Right lobe of liver (tissue), 6 donors: ENCODE measurements around the gene ALS2CL. TPM values are rescaled to one million over a fixed set of nuclear protein-coding genes. Genes with fewer than 3 reads are reported as not detected.

Experiments
- ATAC-seq, 4 donors: fragments of 200-7000 bp; cut with Tn5 transposase; one replicate each; pipeline ENCODE4 v1.9.1; 2020; ENCODE audit warnings: mild to moderate bottlenecking in 4 of 4, moderate library complexity in 4 of 4
- DNase-seq, 3 donors: peaks; one replicate each; pipeline ENCODE4 v3.0.0-alpha.2; 2020
- H3K27ac ChIP-seq, 3 donors: fragments of 200-600 bp; one replicate each; pipeline ENCODE4 v1.8.0; 2022
- H3K27me3 ChIP-seq, 2 donors: fragments of 200-600 bp; one replicate each; pipeline ENCODE4 v1.8.0; 2022
- H3K36me3 ChIP-seq, 4 donors: fragments of 200-600 bp; sonication (generic) in 1 of 4; one replicate each; pipeline versions ENCODE4 v1.5.1 to v1.8.0; 2017 to 2022; ENCODE audit warnings: control low read depth in 1 of 4
- H3K4me1 ChIP-seq, 4 donors: fragments of 200-600 bp; sonication (generic) in 1 of 4; one replicate each; pipeline versions ENCODE4 v1.5.1 to v1.8.0; 2017 to 2022; ENCODE audit warnings: control low read depth in 1 of 4
- H3K4me3 ChIP-seq, 3 donors: fragments of 200-600 bp; one replicate each; pipeline ENCODE4 v1.8.0; 2022
- H3K9me3 ChIP-seq, 4 donors: fragments of 200-600 bp; sonication (generic) in 1 of 4; one replicate each; pipeline versions ENCODE4 v1.5.1 to v1.8.0; 2017 to 2022; ENCODE audit warnings: control low read depth in 1 of 4
- POLR2A ChIP-seq: fragments of 450-650 bp; IDR thresholded peaks from one replicate; pipeline ENCODE4 v1.6.1; 2017; ENCODE audit warnings: antibody characterized with exemption, mild to moderate bottlenecking
- WGBS: methylation state at CpG from one replicate; pipeline ENCODE4 v1.1.6; 2018; ENCODE audit warnings: low coverage, low lambda C conversion rate; ENCODE audit not compliant: insufficient coverage; ENCODE audit errors: missing lambda C conversion rate; 5-methylcytosine and 5-hydroxymethylcytosine counted together
- intact Hi-C, 2 donors: fragments of 100-400 bp; cut with DNase I; formaldehyde crosslinking; loops; one replicate each; pipeline versions ENCODE4 v1.11.2 to v1.14.1; 2022
- total RNA-seq, 6 experiments: library from RNA; depleted of rRNA in 2 of 6; stranded (reverse); fragments of >200 nt in 2 of 6; fragmentation: NEBNext Ultra II Directional in 3 of 6; extraction: Animal tissue kit (Norgen Biotek cat#: 25700) in 3 of 6; gene quantifications; one replicate each; pipeline versions ENCODE4 v1.1.0 to v1.2.4, GENCODE V29; 2016 to 2023
- TF ChIP-seq, protein P1 (sequence below), 4 donors: fragments of 200-600 bp in 3 of 4; fragments of 450-650 bp in 1 of 4; IDR thresholded peaks; one replicate each; pipeline versions ENCODE4 v1.5.1 to v1.8.0; 2016 to 2022; ENCODE audit warnings: antibody characterized with exemption in 4 of 4, mild to moderate bottlenecking in 2 of 4
- donor health status: DM: no; HTN: yes; CAD: no.
- donor health status: DM: no; HTN: no; CAD: no.
- donor health status: DM: no; HTN: no; CAD: no.
- donor health status: DM: no; HTN: yes; CAD: no.
- donor health status: DM: no; HTN: yes; CAD: no.

Gene ALS2CL
- total RNA-seq, 6 experiments from 2014 or later, result 12.3 to 19.1 (median 15.9) TPM

DNA sequence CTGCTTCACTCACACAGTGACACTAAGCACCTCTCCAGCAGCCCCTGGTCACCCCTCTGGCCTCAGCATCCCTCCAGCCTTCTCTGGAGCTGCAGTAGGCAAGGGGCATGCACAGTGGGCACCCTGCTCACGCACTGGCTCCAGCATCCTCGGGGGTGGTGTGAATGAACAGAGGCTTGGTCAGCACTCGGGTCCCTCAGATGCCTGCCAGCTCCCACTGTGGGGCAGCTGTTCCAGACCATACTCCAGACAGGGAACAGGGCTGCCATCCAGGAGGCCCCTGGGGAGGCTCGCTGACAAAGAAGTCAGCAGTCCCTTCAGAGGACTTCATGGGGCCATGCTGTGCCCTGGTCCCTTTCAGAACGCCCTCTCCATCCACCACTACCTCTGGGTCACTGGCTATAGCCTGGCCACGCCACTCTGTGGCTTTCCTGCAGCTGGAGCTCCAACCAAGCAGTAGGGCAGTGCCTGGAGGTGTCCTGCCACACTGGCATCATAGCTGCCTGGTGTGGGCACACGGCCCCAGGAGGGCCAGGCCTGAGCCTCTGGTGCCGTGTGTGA is 26.3 kb downstream of the ALS2CL start:
- peaks cover 0 to 13% (median 4%) of the 10 kb centered on the region in 4 donors for H3K4me1 ChIP-seq
- intact Hi-C loops, result no loop called here
- H3K27me3 ChIP-seq, result no peaks in the 10 kb centered on the region
- no peaks in the 10 kb centered on the region for H3K9me3 ChIP-seq
- ATAC-seq (no peak), DNase-seq (peak; percentile 14 to 43 (median 39))
- no peak overlapping the region for H3K4me3 ChIP-seq
- H3K27ac ChIP-seq, result no peak overlapping the region
- WGBS, result no CpG with 5 or more reads among the region's 8 CpGs
- TF ChIP-seq, protein P1, sequence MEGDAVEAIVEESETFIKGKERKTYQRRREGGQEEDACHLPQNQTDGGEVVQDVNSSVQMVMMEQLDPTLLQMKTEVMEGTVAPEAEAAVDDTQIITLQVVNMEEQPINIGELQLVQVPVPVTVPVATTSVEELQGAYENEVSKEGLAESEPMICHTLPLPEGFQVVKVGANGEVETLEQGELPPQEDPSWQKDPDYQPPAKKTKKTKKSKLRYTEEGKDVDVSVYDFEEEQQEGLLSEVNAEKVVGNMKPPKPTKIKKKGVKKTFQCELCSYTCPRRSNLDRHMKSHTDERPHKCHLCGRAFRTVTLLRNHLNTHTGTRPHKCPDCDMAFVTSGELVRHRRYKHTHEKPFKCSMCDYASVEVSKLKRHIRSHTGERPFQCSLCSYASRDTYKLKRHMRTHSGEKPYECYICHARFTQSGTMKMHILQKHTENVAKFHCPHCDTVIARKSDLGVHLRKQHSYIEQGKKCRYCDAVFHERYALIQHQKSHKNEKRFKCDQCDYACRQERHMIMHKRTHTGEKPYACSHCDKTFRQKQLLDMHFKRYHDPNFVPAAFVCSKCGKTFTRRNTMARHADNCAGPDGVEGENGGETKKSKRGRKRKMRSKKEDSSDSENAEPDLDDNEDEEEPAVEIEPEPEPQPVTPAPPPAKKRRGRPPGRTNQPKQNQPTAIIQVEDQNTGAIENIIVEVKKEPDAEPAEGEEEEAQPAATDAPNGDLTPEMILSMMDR (IDR thresholded peaks at IDR 0.05), result no peak
- TF ChIP-seq POLR2A, result no peak
- no peaks in the 10 kb centered on the region for H3K36me3 ChIP-seq

DNA sequence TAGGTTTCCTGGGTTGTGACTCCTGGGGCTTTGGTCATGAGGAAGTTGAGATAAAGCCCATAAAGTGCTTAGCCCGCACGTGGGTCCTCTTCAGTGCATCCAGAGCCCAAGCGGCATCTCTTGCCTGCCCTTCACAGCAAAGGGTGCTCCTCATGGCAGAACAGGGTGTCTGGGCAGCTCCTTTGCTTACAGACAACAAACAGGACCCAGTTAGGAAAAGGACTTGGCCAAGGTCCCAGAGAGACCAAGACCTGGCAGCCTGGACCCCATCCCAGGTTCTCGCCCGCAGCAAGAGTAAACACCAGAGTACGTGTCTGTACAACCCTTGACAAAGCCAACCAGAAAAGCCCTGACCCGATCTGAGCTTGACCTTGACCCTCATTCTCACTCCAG is 27.0 kb downstream of the ALS2CL start:
- intact Hi-C loops, result no loop called here
- TF ChIP-seq, protein P1 (IDR thresholded peaks at IDR 0.05), result no peak
- TF ChIP-seq POLR2A, result no peak
- Histone ChIP-seq H3K27me3 (no peaks in the 10 kb centered on the region), H3K36me3 (no peaks in the 10 kb centered on the region), H3K27ac (no peak overlapping the region), H3K4me3 (no peak overlapping the region), H3K4me1 (peaks cover 0 to 15% (median 5%) of the 10 kb centered on the region in 4 donors), H3K9me3 (no peaks in the 10 kb centered on the region)
- DNase-seq (peak in 2 of 3 donors; percentile 70 to 76), ATAC-seq (peak; percentile 49 to 83 (median 68))
- 0% methylated on average over 1 of the region's 7 CpGs for WGBS

DNA sequence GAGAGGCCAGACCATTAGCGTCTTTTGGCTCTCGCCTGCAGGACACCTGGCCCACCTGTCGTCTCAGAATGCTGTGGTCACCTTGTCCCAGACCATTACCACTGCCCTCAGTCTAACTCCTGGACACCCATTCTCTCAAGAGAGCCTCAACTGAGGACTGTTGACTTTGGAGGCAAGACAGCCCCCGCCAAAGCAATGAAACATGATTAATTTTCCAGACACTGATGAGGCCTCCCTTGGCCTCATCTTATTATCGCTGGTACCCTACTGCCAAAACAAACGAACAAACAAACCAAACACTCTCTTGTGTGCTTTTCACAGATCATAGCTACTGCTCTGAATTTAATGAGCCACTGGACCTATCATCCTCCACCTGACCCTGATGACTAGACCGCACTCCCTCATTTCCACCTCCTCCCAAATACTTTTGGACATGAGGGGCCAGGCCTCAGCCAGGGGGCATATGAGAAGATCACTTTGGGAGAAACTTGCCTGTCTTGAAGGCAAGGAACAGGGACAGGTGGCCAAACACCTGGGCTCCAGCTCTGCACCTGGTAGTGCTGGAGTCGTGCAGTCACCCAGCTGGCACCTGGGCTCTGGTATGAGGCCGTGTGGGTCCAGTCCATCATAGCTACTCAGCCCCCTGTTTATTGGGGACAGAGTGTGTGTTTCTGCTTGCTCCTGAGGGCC is 27.6 kb downstream of the ALS2CL start:
- Histone ChIP-seq H3K9me3 (no peaks in the 10 kb centered on the region), H3K27me3 (no peaks in the 10 kb centered on the region), H3K27ac (no peak overlapping the region), H3K4me3 (no peak overlapping the region), H3K4me1 (peaks cover 0 to 20% (median 7%) of the 10 kb centered on the region in 4 donors), H3K36me3 (no peaks in the 10 kb centered on the region)
- peak in 2 of 3 donors; percentile 22 to 41 for DNase-seq
- peak in 2 of 4 donors; percentile 17 to 19 for ATAC-seq
- intact Hi-C loops, result no loop called here
- TF ChIP-seq, protein P1 (IDR thresholded peaks at IDR 0.05), result no peak
- TF ChIP-seq POLR2A, result no peak
- WGBS, result 64% methylated on average over 4 of the region's 9 CpGs

- WGBS, result 51% methylated on average over 6 of the region's 23 CpGs
- Histone ChIP-seq H3K27me3 (no peaks in the 10 kb centered on the region), H3K4me1 (peaks cover 0 to 20% (median 9%) of the 10 kb centered on the region in 4 donors), H3K9me3 (no peaks in the 10 kb centered on the region), H3K36me3 (no peaks in the 10 kb centered on the region), H3K27ac (no peak overlapping the region), H3K4me3 (no peak overlapping the region)
- TF ChIP-seq, protein P1 (IDR thresholded peaks at IDR 0.05), result no peak
- TF ChIP-seq POLR2A, result no peak
- intact Hi-C loops, result no loop called here
- ATAC-seq, result no peak
- DNase-seq, result peak in 1 of 3 donors; percentile 37
Measured at GRCh38 chr3:46664971-46665762, 28.3 kb downstream of the ALS2CL start.
